Astrocyte (in vitro differentiated cells and primary cell): ENCODE results near the gene PRAMEF13.
"Not testable (repeated sequence)": the region's sequence is repeated elsewhere in the genome, so short reads cannot be mapped to it uniquely, and the experiment has no call there.

ENCODE experiments used
- EZH2 ChIP-seq: IDR thresholded peaks from 2 replicates; pipeline ENCODE4 v1.6.1; 2012; ENCODE audit warnings: mild to moderate bottlenecking, low read length, inconsistent platforms; ENCODE audit not compliant: insufficient read depth
- TF ChIP-seq, protein P1 (sequence below): IDR thresholded peaks from 2 replicates; pipeline ENCODE4 v1.5.1; 2011; ENCODE audit warnings: low read depth, mild to moderate bottlenecking, inconsistent platforms, low read length, moderate library complexity; ENCODE audit not compliant: insufficient read depth

DNA sequence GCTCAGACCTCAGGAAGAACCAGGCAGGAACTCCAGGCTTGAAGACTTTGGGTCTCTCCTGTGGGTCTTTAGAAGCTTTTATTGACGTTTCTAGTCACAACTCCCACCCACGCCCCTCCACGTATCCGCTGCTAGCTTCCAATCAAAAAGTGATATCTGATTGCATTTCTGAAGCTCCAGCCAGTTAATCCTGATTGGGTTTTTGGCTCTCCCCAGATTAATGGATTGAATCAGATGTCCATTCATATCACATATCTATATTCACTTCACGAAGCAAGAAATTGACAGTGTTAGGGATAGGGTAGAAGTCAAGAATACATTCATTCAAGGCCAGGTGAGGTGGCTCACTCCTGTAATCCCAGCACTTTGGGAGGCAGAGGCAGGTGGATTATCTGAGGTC is 45.3 kb downstream of the PRAMEF13 start, which contains the start of gene PRAMEF26:
- TF ChIP-seq, protein P1, sequence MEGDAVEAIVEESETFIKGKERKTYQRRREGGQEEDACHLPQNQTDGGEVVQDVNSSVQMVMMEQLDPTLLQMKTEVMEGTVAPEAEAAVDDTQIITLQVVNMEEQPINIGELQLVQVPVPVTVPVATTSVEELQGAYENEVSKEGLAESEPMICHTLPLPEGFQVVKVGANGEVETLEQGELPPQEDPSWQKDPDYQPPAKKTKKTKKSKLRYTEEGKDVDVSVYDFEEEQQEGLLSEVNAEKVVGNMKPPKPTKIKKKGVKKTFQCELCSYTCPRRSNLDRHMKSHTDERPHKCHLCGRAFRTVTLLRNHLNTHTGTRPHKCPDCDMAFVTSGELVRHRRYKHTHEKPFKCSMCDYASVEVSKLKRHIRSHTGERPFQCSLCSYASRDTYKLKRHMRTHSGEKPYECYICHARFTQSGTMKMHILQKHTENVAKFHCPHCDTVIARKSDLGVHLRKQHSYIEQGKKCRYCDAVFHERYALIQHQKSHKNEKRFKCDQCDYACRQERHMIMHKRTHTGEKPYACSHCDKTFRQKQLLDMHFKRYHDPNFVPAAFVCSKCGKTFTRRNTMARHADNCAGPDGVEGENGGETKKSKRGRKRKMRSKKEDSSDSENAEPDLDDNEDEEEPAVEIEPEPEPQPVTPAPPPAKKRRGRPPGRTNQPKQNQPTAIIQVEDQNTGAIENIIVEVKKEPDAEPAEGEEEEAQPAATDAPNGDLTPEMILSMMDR, result not testable (repeated sequence)
- TF ChIP-seq EZH2, result not testable (repeated sequence)
